GM19238 (cell line): ENCODE measurements around the gene KATNB1.

ENCODE experiments used
- DNase-seq: peaks from one replicate; pipeline ENCODE4 v3.0.0; 2011; ENCODE audit warnings: low spot score; ENCODE audit not compliant: insufficient read length

Gene KATNB1

GRCh38 chr16:57755726-57756423 lies 20.3 kb downstream of the KATNB1 start:
- DNase-seq = no peak

GRCh38 chr16:57756424-57757325 lies 21.1 kb downstream of the KATNB1 start:
- DNase-seq = no peak

GRCh38 chr16:57757326-57757786 lies 21.8 kb downstream of the KATNB1 start:
- DNase-seq = peak; percentile 96

- DNase-seq = no peak
These were observed 22.3 kb downstream of the KATNB1 start for GRCh38 chr16:57757883-57758282.

GRCh38 chr16:57758331-57759117 lies 23.0 kb downstream of the KATNB1 start:
- no peak for DNase-seq

GRCh38 chr16:57759131-57759530 lies 23.6 kb downstream of the KATNB1 start:
- no peak for DNase-seq

- DNase-seq = no peak
These were observed 24.2 kb downstream of the KATNB1 start for GRCh38 chr16:57759541-57760356.

- no peak for DNase-seq
These were observed 25.0 kb downstream of the KATNB1 start for GRCh38 chr16:57760357-57761160.

GRCh38 chr16:57761301-57761700 lies 25.7 kb downstream of the KATNB1 start:
- DNase-seq = no peak

GRCh38 chr16:57761957-57762356 lies 26.4 kb downstream of the KATNB1 start:
- no peak for DNase-seq

GRCh38 chr16:57762365-57763040 lies 26.9 kb downstream of the KATNB1 start:
- no peak for DNase-seq

- DNase-seq = no peak
These were observed 27.9 kb downstream of the KATNB1 start for GRCh38 chr16:57763285-57764005.

GRCh38 chr16:57764006-57764340 lies 28.4 kb downstream of the KATNB1 start:
- no peak for DNase-seq

GRCh38 chr16:57764341-57765159 lies 29.0 kb downstream of the KATNB1 start:
- peak; percentile 28 for DNase-seq

- DNase-seq = no peak
These were observed 29.7 kb downstream of the KATNB1 start for GRCh38 chr16:57765160-57765728.

- DNase-seq = no peak
These were observed 31.3 kb downstream of the KATNB1 start for GRCh38 chr16:57766714-57767348.

GRCh38 chr16:57769541-57770145 lies 34.1 kb downstream of the KATNB1 start:
- DNase-seq = no peak
